ENCODE data around the gene TRAPPC8. TPM values are rescaled to one million over a fixed set of nuclear protein-coding genes. Genes with fewer than 3 reads are reported as not detected.
"Not testable (repeated sequence)": the region's sequence is repeated elsewhere in the genome, so short reads cannot be mapped to it uniquely, and the experiment has no call there.

The TRAPPC8 gene
- polyA plus RNA-seq, 1 donor from 2014 or later: 57.8 TPM

- H4K20me1 ChIP-seq (ENCODE audit: insufficient read depth): no peaks in the 10 kb centered on the region
- H3K9me3 ChIP-seq (ENCODE audit: low read length): no peaks in the 10 kb centered on the region
- H3K36me3 ChIP-seq (ENCODE audit: insufficient read depth, low read length): no peaks in the 10 kb centered on the region
- no peaks in the 10 kb centered on the region for H3K27me3 ChIP-seq (ENCODE audit: insufficient read depth, low read depth, low read length)
- H3K4me3 ChIP-seq (ENCODE audit: low read length): no peak overlapping the region
- TF ChIP-seq POLR2AphosphoS5 (IDR thresholded peaks at IDR 0.05) (no peak), TAF1 (IDR thresholded peaks at IDR 0.05; ENCODE audit: low read depth) (no peak), EZH2 (IDR thresholded peaks at IDR 0.05; ENCODE audit: borderline replicate concordance, insufficient read depth, low read length, poor library complexity, severe bottlenecking) (no peak), EP300 (conservative IDR thresholded peaks at IDR 0.05; ENCODE audit: poor library complexity, severe bottlenecking) (no peak), CTCF (IDR thresholded peaks at IDR 0.05; ENCODE audit: poor library complexity, severe bottlenecking) (no peak), MXI1 (conservative IDR thresholded peaks at IDR 0.05; ENCODE audit: poor library complexity, severe bottlenecking) (no peak), REST (IDR thresholded peaks at IDR 0.05; ENCODE audit: borderline replicate concordance) (no peak), RAD21 (conservative IDR thresholded peaks at IDR 0.05) (no peak), SMC3 (conservative IDR thresholded peaks at IDR 0.05; ENCODE audit: poor library complexity) (no peak)
- no peak overlapping the region for H2AFZ ChIP-seq (ENCODE audit: low read depth, low read length)
- no peak overlapping the region for H3K27ac ChIP-seq (ENCODE audit: low read length)
- H3F3A ChIP-seq (ENCODE audit: insufficient read depth, low read length, poor library complexity, severe bottlenecking): no peaks in the 10 kb centered on the region
- no peak overlapping the region for H3K9ac ChIP-seq (ENCODE audit: low read length)
- no peaks in the 10 kb centered on the region for H3K9me2 ChIP-seq (ENCODE audit: insufficient read depth, low read length)
- H3K4me2 ChIP-seq (ENCODE audit: low read length): no peak overlapping the region
- no peaks in the 10 kb centered on the region for H3K79me2 ChIP-seq (replicated peaks; ENCODE audit: insufficient read depth, low read length)
Observed at GRCh38 chr18:31950583-31950982, 7.7 kb upstream of the TRAPPC8 start.

- not testable (repeated sequence) for H4K20me1 ChIP-seq (ENCODE audit: insufficient read depth); H2AFZ ChIP-seq (ENCODE audit: low read depth, low read length); H3K9me3 ChIP-seq (ENCODE audit: low read length); H3F3A ChIP-seq (ENCODE audit: insufficient read depth, low read length, poor library complexity, severe bottlenecking); H3K4me3 ChIP-seq (ENCODE audit: low read length); H3K27ac ChIP-seq (ENCODE audit: low read length); H3K9me2 ChIP-seq (ENCODE audit: insufficient read depth, low read length); H3K79me2 ChIP-seq (replicated peaks; ENCODE audit: insufficient read depth, low read length); H3K9ac ChIP-seq (ENCODE audit: low read length); H3K4me2 ChIP-seq (ENCODE audit: low read length); H3K36me3 ChIP-seq (ENCODE audit: insufficient read depth, low read length); H3K27me3 ChIP-seq (ENCODE audit: insufficient read depth, low read depth, low read length)
Observed at GRCh38 chr18:31948349-31948748, 5.4 kb upstream of the TRAPPC8 start.

Data from neural cell (in vitro differentiated cells).